Esophagus squamous epithelium (tissue), 4 donors: ENCODE data around the gene WDFY3.

Experiments used
- POLR2A ChIP-seq, 4 donors: fragments of 450-650 bp; IDR thresholded peaks; one replicate each; pipeline ENCODE4 v1.6.1; 2017; ENCODE audit warnings: antibody characterized with exemption in 4 of 4, mild to moderate bottlenecking in 4 of 4, moderate library complexity in 3 of 4
- TF ChIP-seq, protein P1 (sequence below), 6 experiments: fragments of 450-650 bp in 4 of 6; fragments of 200-600 bp in 2 of 6; sonication (generic) in 2 of 6; IDR thresholded peaks; one replicate each; pipeline ENCODE4 v1.5.1; 2016 to 2019; ENCODE audit warnings: antibody characterized with exemption in 6 of 6, mild to moderate bottlenecking in 4 of 6, moderate library complexity in 4 of 6

DNA sequence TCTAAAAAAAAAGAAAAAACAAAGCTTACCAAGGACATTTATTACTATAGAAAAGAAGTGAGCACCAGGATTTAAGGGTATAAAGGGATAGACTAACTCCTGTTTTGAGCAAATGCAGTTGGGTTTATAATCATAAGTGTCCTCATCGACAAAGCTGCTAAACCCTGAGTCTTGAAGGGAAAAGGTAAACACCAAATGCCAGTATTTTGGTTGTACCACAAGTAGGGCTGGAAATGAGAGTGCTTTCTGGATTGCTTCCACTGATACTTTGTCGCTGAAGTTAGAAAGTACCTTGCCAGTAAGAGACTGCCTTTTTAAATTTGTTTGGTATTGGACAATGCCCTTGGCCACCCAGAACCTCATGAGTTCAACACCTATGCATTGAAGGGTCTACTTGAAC lies 53.7 kb downstream of the WDFY3 start:
- TF ChIP-seq, protein P1, sequence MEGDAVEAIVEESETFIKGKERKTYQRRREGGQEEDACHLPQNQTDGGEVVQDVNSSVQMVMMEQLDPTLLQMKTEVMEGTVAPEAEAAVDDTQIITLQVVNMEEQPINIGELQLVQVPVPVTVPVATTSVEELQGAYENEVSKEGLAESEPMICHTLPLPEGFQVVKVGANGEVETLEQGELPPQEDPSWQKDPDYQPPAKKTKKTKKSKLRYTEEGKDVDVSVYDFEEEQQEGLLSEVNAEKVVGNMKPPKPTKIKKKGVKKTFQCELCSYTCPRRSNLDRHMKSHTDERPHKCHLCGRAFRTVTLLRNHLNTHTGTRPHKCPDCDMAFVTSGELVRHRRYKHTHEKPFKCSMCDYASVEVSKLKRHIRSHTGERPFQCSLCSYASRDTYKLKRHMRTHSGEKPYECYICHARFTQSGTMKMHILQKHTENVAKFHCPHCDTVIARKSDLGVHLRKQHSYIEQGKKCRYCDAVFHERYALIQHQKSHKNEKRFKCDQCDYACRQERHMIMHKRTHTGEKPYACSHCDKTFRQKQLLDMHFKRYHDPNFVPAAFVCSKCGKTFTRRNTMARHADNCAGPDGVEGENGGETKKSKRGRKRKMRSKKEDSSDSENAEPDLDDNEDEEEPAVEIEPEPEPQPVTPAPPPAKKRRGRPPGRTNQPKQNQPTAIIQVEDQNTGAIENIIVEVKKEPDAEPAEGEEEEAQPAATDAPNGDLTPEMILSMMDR (IDR thresholded peaks at IDR 0.05), result no peak
- TF ChIP-seq POLR2A (IDR thresholded peaks at IDR 0.05), result no peak
